GM20431 (cell line): ENCODE measurements around the gene COPZ2.
"Not testable (repeated sequence)": the region's sequence is repeated elsewhere in the genome, so short reads cannot be mapped to it uniquely, and the experiment has no call there.

Source experiments
- in situ Hi-C: fragments of 300-500 bp; cut with MseI, MboI; formaldehyde crosslinking; loops from one replicate; pipeline ENCODE4 v1.15.0; 2020; ENCODE audit warnings: low sequenced_read_pairs; ENCODE audit not compliant: unreplicated experiment

COPZ2 gene

DNA sequence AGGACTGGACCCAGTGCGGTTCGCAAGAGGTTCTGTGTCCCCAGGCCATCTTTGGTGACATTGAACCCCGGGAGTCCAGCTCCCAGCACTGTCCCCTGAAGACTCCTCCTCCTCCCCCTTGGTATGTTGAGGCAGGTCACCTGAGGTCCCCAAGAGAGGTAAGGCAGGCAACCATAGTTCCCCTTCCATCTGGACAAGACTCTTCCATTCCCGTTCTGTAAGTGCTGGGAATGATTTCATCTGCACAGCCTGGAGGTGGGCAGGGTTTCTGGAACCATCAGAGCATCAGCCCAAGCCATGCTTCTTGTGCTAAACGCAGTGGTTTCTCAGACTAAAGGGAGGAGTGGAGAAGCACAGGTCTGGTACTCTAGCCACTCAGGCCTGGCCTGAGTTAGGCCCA is 24.9 kb downstream of the COPZ2 start:
- in situ Hi-C loops = loop anchor here (10.0 kb wide), 1 partner anchor 58 kb away; the partner anchor contains the start of gene PRR15L

DNA sequence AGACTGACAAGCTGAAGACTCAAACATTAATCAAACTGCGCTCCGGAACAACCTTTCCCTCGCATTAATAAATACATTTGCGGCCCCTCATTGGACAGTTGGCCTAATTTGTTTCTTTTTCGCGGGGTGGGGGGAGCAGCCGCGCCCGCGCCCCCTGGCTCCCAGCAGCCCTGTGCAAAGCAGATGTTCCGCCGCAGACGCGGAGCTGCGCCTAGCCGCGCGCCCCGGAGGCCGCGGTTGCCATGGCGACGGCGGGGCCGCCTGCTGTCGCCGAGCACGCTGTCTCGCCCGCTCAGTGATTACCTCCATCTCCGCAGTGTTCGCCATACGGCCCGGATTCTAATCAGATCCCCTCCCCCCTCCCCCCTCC is 25.5 kb downstream of the COPZ2 start:
- in situ Hi-C loops = loop anchor here (10.0 kb wide), 1 partner anchor 57 kb away; the partner anchor contains the start of gene PRR15L

DNA sequence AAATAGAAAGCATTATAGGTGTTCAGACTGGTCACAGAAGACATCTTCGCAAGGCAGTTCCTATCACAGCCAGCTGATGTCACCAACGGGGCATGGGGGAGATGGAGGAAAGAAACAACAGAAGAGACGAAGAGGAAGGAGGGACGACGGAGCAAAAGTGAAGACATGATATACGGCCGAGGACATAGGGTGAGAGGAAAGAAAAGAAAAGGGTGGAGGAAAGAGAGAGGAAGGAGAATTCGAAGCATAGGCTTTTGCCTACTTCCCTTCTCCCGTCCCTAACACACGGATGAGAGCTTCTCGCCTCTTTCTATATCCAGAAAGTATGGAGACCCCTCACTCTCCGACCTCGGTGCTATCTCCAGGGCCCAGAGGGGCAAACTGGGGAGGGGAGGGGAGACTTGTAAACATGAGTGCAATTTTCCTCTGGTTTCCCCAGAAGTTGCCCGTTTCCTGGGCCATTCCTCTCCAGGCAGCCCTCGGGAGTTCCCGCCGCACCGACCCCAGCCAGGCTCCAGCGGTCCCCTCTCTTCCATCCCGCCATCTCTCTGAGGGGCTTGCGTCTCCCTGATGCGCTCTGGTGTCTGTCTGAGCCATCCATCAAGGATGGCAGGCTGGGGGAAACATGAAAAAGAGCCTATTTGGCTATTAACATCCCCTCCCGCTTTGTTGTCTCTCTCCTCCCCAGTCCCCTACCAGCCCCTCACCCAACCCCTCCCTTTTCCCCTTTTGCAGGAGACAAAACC is 26.0 kb downstream of the COPZ2 start:
- in situ Hi-C loops = loop anchor here (10.0 kb wide), 1 partner anchor 57 kb away; the partner anchor contains the start of gene PRR15L

DNA sequence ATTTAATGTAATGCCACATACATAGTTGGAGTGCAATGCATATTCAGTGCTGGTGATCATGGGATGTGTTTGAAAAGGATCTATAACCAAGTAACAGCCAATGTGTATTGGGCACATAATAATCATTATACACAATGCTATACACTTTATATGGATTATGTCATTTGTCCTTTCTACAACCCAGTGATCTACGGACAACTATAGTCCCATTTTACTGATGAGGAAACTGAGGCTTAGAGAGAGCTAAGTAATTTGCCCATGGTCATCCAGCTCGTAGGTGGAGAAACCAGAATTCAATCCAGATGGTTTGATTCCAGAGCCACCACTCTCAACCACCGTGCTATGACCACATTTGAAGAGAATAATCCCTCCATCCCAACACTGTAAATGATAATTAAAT is 27.4 kb downstream of the COPZ2 start:
- in situ Hi-C loops = loop anchor here (10.0 kb wide), 1 partner anchor 55 kb away; the partner anchor contains the start of gene PRR15L

DNA sequence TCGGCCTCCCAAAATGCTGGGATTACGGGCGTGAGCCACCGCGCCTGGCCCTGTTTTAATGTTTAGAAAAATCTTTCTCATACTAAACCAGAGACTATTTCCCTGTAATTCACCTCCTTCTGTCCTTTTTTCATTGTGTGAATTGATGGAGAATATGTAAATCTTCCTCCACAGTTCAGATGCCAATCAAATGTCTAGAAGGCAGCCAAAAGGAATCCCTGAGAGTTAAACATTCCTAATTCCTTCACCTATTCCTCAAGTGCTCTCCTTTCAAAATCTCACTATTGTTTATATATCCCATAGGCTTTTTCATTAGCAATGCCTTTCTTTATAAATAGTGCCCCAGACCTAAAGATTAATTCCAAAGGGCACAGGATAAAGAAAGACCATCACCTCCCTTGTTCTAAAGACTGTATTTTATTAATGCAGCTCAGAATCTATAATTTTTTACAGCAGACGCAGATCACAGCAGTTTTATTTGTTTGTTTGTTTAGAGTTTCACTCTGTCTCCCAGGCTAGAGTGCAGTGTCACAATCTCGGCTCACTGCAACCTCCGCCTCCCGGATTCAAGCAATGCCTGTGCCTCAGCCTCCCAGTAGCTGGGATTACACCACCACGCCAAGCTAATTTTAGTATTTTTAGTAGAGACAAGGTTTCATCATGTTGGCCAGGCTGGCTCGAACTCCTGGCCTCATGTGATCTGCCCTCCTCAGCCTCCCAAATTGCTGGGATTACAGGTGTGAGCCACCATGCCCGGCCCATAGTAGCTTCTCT is 30.5 kb downstream of the COPZ2 start:
- in situ Hi-C loops = no loop called here

DNA sequence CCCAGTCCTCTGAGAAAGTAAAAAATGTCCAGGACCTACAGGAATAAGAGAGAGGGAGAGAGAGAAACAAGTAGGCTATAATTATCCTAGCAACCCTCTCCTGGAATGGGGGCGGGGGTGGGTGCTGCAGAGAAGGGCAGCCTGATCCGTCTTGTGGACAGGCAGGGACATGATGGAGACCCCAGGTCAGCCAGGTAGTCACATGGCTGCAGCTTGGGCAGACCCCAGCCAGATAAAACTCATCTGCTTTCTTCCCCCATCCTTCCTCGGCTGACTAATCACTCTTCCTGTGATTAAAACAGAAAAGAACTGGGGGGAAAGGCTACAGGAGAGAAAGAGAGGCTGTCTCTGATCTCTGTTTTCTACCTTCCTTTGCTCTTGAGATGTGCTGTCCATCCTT is 32.6 kb downstream of the COPZ2 start:
- in situ Hi-C loops = no loop called here

DNA sequence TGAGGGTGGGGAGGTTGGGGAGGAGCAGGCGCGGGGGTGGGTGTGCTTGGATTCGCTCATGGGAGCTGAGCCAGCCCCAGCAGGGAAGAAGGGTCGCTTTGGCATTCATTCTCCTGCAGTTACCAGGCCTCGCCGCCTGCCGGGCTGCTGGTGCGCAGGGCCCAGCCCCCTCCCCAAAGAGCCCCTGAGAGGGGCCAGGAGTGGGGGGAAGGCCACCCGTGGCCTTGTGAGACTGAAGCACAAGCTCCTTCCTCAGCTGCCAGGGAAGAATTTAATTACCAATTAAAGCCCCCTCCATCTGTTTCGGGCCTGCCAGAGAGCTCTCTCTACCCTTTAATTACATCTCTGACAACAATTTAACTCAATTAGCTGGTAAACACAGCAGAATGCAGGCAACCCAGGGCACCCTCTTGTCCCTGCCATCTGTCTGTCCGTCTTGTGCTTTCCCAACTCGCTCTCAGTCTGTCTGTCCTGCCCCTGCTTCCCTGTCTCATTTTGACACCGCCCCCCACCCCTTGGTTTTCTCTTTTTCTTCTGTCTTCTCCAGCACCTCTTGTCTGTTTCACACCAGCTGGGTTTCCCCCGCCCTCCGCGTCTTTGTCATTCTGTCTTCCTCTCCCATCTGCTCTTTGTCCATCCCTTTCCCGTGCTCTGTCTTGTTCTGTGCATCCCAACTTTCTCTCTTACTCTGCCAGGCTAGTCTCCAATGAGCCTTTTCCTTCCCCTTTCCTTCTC is 34.0 kb downstream of the COPZ2 start:
- in situ Hi-C loops = no loop called here

DNA sequence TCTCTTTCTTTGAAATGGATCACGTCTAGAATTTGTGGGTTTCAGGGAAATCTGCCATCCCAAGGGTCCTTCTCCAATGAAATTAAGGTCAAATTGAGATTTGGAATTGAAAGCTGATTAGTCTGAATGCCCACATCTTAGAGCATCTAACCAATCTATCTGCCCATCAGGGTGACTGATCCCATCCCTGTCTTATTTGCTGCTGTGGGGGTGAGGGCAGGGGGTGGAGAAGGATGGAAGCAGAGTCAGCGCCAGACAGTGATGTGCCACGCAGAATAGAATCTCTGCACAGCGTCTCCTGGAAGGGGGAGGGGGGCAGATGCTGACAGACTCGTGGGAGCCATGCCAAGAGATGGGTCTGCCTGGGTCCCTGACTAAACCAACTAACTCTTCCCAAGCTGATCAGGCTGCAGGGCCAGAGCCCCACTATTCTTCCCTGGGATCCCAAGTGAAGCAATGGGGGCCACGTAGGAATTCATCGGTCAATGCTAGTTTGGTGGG is 34.6 kb downstream of the COPZ2 start:
- in situ Hi-C loops = no loop called here

DNA sequence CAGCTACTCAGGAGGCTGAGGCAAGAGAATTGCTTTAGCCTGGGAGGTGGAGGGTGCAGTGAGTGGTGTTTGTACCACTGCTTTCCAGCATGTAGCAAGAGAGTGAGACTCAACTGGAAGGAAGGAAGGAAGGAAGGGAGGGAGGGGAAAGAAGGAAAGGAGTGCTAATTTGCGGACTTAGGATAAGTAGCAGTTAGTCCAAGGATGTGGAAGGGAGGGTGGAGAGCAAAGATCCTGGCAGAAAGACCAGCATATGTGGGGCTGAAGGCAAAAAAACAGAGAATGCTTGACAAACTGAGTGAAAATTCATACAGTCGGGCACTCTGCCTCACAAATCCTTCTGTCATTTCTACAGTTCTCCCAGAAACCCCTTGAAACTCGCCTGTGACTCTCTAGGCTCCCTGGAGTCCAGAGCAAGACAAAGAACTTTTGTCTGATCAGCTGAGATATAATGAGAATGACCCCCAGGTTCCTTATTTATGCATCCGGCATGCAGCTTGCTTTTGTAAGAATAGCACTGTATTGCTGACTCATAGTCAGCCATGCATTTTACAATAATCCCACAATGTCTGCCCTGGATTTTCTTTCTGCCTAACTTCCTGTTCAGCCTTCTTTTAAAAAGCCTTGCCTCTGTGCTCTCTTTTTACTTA is 35.2 kb downstream of the COPZ2 start:
- in situ Hi-C loops = no loop called here

DNA sequence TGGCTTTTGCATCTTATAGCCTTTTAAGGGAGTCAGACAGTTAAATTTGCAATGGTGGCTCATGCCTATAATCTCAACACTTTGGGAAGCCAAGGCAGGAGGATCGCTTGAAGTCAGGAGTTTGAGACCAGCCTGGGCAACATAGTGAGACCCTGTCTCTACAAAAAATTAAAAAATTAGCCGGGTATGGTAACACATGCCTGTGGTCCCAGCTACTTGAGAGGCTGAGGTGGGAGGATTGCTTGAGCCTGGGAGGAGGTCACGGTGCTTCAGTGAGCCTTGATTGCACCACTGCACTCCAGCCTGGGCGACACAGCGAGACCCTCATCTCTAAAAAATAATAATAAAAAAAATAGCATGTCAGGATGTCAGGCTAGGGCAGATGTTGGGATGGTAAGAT is 35.9 kb downstream of the COPZ2 start:
- in situ Hi-C loops = not testable (repeated sequence)

DNA sequence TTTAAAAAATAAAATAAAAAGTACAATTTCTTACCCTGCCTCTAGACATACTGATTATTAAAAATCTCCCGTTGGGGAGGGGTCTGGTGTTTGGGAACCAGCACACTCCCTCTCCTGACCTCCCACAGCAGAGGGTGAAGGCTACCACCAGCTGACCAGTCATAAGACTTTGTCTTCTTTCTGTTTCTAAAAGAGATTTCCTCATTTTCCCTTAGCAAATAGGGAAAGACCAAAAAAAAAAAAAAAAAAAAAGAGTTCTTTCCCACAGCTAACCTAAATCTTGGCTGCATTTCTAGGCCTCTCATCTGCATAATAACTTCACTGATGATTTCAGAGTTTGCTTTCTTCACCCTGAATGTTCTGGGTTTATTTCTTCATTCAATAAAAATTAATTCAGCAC is 36.4 kb downstream of the COPZ2 start:
- in situ Hi-C loops = no loop called here

DNA sequence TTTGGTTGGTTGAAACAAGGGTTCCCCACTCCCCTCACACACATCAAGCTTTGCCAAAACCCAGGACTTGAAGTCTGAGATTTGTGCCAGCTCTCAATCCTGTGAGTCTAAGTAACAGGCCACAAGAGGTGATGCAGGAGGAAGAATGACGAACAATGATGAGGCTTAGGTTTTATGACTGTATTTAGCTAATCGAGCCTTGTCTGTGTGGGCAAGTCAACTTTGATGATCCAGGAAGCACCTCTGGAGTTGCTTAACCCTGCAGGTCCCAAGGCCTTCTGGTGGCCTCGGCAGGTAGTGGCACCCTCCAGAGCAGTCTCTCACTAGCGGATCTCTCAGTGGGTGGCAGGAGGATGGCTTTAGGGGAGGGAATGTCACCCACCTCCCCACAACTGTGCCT is 38.0 kb downstream of the COPZ2 start:
- in situ Hi-C loops = no loop called here

DNA sequence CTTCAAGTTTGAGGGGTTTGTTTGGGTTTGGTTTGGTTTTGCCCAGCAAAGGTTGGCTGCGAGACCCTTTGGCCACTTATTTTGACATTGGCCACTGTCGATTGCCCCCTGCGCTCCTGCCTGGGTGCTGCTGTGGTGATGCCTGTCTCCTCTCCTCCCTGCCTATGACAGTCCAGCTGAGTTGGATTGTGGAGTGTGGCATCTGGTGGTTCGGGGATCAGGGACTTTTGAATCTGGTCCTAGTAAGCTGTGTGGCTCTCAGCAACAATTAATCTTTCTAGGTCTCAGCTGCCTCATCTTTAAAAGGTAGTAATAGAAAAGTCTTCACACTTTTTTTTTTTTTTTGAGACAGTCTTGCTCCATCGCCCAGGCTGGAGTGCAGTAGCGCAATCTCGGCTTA is 39.6 kb downstream of the COPZ2 start:
- in situ Hi-C loops = no loop called here

DNA sequence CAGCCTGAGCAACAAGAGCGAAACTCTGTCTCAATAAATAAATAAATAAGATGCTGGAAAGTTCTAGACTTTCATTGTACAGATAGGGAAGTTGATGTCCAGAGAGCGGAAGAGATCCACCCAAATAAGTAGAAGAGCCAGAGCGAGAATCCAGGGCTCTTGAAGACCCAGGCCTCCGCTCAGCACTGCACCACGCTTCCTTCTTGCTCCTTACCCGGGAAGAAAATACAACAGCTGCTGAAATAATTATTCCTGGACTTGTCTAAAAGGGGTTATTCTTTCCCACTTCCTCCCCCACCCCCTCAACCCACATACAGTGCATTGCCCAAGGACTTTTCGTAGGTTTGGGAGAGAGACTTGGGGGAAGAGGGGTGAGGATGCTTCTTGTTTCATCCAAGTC is 40.0 kb downstream of the COPZ2 start:
- in situ Hi-C loops = no loop called here

DNA sequence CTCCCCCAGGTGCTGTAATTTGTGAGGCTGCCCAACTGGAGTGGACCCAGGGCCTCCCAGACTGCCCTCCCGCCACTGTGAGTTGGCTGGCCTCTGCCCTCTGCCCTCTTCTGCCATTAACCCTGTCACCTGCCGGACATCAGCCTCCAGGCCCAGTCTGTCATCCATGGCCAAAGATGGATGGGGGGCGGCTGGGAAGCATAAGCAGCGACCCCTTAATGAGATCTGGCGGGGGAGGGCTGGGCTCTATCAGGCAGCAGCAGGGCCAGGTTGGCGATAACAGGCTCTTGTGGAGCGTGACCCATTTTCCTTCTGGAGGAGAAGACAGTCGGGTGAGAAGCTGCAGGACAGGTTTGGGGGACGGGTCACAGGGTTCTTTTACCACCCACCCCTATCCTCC is 41.4 kb downstream of the COPZ2 start:
- in situ Hi-C loops = no loop called here

DNA sequence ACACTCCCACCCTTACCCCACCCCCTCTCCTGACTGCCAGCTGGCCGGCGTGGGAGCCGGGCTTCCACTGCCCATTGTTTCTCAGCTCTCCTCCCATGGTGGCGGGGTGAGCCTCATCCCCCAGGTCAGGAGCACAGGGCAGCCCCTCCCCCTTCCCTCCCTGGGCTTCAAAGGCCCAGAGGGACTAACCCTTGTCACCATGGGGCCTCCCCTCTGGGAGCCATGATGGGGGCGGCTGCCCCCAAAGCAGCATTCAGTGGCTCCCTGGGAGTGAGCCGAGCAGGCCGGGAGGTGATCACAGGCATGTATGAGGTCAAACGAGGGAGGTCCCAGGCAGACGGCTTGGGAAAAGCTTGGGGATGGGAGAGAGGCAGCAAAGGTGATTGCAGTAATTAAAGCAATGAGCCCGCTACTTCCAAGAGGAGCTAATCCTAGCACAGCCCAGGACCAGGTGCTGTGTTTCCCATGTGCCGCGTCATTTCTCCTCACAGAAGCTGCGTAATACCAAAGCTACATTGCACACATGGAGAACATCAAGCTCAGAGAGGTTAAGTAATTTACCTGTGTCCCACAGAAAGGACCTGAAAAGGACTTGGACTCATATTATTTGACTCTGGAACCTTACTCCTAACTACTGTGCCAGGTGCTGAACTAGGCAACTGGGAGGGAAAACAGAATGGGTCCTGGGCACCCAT is 42.2 kb downstream of the COPZ2 start:
- in situ Hi-C loops = no loop called here

DNA sequence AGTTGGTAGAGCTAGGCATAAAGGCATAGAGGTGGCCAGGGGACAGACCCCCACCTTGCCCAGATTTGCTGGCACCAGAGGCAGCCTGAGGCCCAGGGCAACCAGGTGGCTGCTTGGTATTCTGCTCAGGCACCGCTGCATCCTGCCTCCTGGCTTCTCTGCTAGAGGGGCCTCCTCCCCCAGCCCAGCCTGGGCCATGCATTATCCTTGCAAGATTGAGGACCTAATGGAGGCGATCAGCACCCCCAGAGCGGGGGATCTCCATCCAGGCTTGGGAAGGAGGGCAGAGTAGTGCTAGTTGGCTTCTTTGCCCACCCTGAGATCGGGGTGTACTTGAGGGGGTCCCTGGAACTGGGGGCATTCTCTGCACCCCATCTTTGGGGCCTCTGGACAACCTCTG is 42.9 kb downstream of the COPZ2 start:
- in situ Hi-C loops = no loop called here

DNA sequence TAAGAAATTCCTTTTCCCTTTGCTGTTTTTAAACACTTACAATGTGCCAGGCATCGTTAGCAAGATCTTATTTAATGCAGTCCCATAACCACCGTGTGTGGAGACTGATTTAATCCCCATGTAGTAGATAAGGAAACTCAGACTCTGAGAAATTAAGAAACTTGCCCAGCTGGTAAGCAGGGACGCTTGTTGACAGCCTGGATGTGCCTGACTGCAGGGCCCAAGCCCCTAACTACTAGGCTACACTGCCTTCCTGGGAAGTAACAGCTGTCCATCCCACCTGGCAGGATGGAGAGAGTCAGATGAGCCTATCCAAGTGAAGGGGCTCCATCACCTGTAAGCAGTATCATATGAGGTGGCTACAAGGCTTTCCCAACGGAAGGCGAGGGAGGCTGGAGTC is 43.6 kb downstream of the COPZ2 start:
- in situ Hi-C loops = no loop called here

DNA sequence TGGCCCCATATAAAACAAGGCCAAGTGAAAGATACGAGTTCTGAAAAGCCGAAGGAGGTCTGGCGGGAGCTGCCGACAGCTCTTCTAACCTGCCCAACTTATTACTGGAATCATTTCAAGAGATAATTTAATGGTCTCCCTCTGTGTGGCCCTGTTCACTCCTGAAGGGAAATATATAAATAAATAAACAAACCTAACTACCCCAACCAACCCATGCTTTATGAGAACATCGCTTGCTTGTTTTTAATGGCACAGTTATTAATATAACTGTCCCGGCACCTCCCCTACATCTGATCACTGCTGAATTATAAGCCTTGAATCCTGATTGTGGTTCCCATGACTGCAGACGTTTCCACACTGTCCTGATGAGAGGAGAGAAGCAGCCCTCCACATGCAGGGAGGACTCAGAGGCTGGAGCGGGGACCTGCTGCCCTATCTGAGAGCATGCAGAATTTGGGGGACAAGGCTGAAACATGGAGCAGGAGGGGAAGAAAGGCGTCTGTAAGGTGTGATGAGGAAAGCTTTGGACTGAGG is 44.5 kb downstream of the COPZ2 start:
- in situ Hi-C loops = no loop called here
